Transverse colon (tissue), 3 donors: ENCODE data around the gene OR8G5.

Source experiments
- EP300 ChIP-seq: sonication (generic); formaldehyde crosslinking; IDR thresholded peaks from one replicate; pipeline ENCODE4 v1.6.1; 2017; ENCODE audit warnings: antibody characterized with exemption, low read depth
- POLR2A ChIP-seq: fragments of 450-650 bp; IDR thresholded peaks from one replicate; pipeline ENCODE4 v1.6.1; 2016; ENCODE audit warnings: antibody characterized with exemption, mild to moderate bottlenecking, moderate library complexity
- TF ChIP-seq, protein P1 (sequence below), 5 experiments: fragments of 200-600 bp in 3 of 5; fragments of 450-650 bp in 2 of 5; sonication (generic) in 3 of 5; IDR thresholded peaks; 1 replicate in 2 of 5; 2 replicates in 3 of 5; pipeline ENCODE4 v1.5.1; 2016 to 2017; ENCODE audit warnings: antibody characterized with exemption in 5 of 5, inconsistent platforms in 3 of 5, mild to moderate bottlenecking in 2 of 5, moderate library complexity in 1 of 5

DNA sequence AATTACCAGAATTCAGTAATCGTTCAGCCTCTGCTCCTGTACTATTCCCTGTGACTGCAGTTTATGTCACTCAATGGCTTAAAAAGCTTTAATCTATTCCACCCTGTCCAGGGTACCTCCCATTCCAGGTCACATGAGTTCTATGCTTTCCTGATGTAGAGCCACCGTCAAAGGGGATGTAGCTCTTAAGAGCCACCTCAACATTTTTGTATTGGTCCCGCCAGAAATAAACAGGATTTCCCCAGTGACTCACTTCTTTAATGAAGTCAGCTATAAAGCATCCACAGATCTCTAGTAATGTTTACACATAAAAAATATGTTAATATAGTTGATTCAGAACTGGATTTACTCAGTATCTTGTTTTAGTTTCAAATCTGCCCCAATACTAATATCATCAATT is 58.9 kb downstream of the OR8G5 start:
- TF ChIP-seq EP300 = no peak
- TF ChIP-seq, protein P1, sequence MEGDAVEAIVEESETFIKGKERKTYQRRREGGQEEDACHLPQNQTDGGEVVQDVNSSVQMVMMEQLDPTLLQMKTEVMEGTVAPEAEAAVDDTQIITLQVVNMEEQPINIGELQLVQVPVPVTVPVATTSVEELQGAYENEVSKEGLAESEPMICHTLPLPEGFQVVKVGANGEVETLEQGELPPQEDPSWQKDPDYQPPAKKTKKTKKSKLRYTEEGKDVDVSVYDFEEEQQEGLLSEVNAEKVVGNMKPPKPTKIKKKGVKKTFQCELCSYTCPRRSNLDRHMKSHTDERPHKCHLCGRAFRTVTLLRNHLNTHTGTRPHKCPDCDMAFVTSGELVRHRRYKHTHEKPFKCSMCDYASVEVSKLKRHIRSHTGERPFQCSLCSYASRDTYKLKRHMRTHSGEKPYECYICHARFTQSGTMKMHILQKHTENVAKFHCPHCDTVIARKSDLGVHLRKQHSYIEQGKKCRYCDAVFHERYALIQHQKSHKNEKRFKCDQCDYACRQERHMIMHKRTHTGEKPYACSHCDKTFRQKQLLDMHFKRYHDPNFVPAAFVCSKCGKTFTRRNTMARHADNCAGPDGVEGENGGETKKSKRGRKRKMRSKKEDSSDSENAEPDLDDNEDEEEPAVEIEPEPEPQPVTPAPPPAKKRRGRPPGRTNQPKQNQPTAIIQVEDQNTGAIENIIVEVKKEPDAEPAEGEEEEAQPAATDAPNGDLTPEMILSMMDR (IDR thresholded peaks at IDR 0.05) = no peak
- no peak for TF ChIP-seq POLR2A
